Esophagus muscularis mucosa (tissue), 3 donors: ENCODE measurements around the gene MX1.

Source experiments
- POLR2A ChIP-seq: fragments of 450-650 bp; IDR thresholded peaks from one replicate; pipeline ENCODE4 v1.6.1; 2017; ENCODE audit warnings: antibody characterized with exemption, moderate library complexity, mild to moderate bottlenecking, low read depth
- POLR2AphosphoS5 ChIP-seq, 2 donors: sonication (generic); formaldehyde crosslinking; IDR thresholded peaks; one replicate each; pipeline ENCODE4 v1.6.1; 2017; ENCODE audit warnings: antibody characterized with exemption in 2 of 2
- TF ChIP-seq, protein P1 (sequence below), 3 experiments: fragments of 200-600 bp in 2 of 3; fragments of 450-650 bp in 1 of 3; sonication (generic) in 2 of 3; IDR thresholded peaks; one replicate each; pipeline ENCODE4 v1.5.1; 2017 to 2019; ENCODE audit warnings: antibody characterized with exemption in 3 of 3, mild to moderate bottlenecking in 2 of 3, moderate library complexity in 1 of 3

DNA sequence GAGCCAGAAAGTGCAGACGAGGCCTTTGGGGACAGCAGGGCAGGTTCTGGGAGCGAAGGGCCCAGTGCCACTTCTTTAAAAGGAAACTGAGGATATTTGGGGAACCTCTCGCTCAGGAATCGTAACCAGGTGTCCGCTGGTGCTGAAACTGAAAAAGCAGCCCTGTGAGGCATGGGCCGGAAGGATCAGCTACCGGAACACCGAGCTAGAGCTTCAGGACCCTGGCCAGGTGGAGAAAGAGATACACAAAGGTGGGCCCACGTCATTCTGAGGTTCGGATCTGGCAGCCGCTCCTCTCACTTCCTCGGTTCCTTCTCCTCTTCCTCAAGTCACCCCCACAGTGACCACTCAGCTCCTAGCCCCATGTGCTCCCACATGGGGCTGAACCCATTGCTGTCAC is 46.1 kb upstream of the MX1 start:
- TF ChIP-seq, protein P1, sequence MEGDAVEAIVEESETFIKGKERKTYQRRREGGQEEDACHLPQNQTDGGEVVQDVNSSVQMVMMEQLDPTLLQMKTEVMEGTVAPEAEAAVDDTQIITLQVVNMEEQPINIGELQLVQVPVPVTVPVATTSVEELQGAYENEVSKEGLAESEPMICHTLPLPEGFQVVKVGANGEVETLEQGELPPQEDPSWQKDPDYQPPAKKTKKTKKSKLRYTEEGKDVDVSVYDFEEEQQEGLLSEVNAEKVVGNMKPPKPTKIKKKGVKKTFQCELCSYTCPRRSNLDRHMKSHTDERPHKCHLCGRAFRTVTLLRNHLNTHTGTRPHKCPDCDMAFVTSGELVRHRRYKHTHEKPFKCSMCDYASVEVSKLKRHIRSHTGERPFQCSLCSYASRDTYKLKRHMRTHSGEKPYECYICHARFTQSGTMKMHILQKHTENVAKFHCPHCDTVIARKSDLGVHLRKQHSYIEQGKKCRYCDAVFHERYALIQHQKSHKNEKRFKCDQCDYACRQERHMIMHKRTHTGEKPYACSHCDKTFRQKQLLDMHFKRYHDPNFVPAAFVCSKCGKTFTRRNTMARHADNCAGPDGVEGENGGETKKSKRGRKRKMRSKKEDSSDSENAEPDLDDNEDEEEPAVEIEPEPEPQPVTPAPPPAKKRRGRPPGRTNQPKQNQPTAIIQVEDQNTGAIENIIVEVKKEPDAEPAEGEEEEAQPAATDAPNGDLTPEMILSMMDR (IDR thresholded peaks at IDR 0.05): no peak
- TF ChIP-seq POLR2A: no peak
- no peak for TF ChIP-seq POLR2AphosphoS5 (IDR thresholded peaks at IDR 0.05)
